HUDEP-2 (cell line): ENCODE data around the gene SPO11.

Experiments used
- DNase-seq, 76 experiments: peaks; one replicate each; lab custom pipeline; 2025; ENCODE audit not compliant: unreplicated experiment in 76 of 76; lab: John Stamatoyannopoulos, UW

SPO11 gene

GRCh38 chr20:57329608-57330221, at the start of gene SPO11:
TSS of gene SPO11 (plus strand) at chr20:57329803. CDS start at chr20:57329868, 65 bp downstream.
- DNase-seq: no peak

- DNase-seq: no peak
These were observed 49.4 kb upstream of the SPO11 start for GRCh38 chr20:57280221-57280620.

GRCh38 chr20:57281900-57282299, 47.7 kb upstream of the SPO11 start:
- no peak for DNase-seq

GRCh38 chr20:57282670-57283361, 46.8 kb upstream of the SPO11 start:
- DNase-seq: no peak

GRCh38 chr20:57283860-57284259, 45.7 kb upstream of the SPO11 start:
- DNase-seq: no peak

- no peak for DNase-seq
These were observed 42.4 kb upstream of the SPO11 start for GRCh38 chr20:57287007-57287880.

- DNase-seq: no peak
These were observed 41.7 kb upstream of the SPO11 start for GRCh38 chr20:57287901-57288300.

- DNase-seq: no peak
These were observed 40.8 kb upstream of the SPO11 start for GRCh38 chr20:57288651-57289277.

- DNase-seq: no peak
These were observed 40.0 kb upstream of the SPO11 start for GRCh38 chr20:57289391-57290177.

- DNase-seq: no peak
These were observed 39.5 kb upstream of the SPO11 start for GRCh38 chr20:57290178-57290484.

- DNase-seq: no peak
These were observed 38.6 kb upstream of the SPO11 start for GRCh38 chr20:57291003-57291402.

GRCh38 chr20:57291694-57292093, 37.9 kb upstream of the SPO11 start:
- no peak for DNase-seq

- no peak for DNase-seq
These were observed 37.0 kb upstream of the SPO11 start for GRCh38 chr20:57292611-57293010.

GRCh38 chr20:57293995-57294394, 35.6 kb upstream of the SPO11 start:
- DNase-seq: no peak

GRCh38 chr20:57294550-57294949, 35.1 kb upstream of the SPO11 start:
- no peak for DNase-seq

GRCh38 chr20:57298457-57298856, 31.1 kb upstream of the SPO11 start:
- DNase-seq: no peak

GRCh38 chr20:57301026-57301425, 28.6 kb upstream of the SPO11 start:
- no peak for DNase-seq

- DNase-seq: no peak
These were observed 22.9 kb upstream of the SPO11 start for GRCh38 chr20:57306747-57307146.

- no peak for DNase-seq
These were observed 20.9 kb upstream of the SPO11 start for GRCh38 chr20:57308451-57309271.
